Upper lobe of left lung (tissue), 6 donors: ENCODE results near the gene ZHX3. TPM values are rescaled to one million over a fixed set of nuclear protein-coding genes. Genes with fewer than 3 reads are reported as not detected.

Experiments used
- ATAC-seq, 2 donors: fragments of 200-7000 bp; cut with Tn5 transposase; one replicate each; pipeline ENCODE4 v1.9.1; 2022; ENCODE audit warnings: mild to moderate bottlenecking in 2 of 2, moderate library complexity in 2 of 2; ENCODE audit not compliant: low FRiP score in 2 of 2
- DNase-seq, 2 donors: peaks; one replicate each; pipeline ENCODE4 v3.0.0-alpha.2; 2019 to 2020
- H3K27ac ChIP-seq, 4 donors: fragments of 200-600 bp; sonication (generic); one replicate each; pipeline ENCODE4 v1.5.1; 2016 to 2019
- H3K27me3 ChIP-seq, 4 donors: fragments of 200-600 bp; sonication (generic); one replicate each; pipeline ENCODE4 v1.5.1; 2017 to 2019
- H3K36me3 ChIP-seq, 4 donors: fragments of 200-600 bp; sonication (generic); one replicate each; pipeline ENCODE4 v1.5.1; 2016 to 2019
- H3K4me1 ChIP-seq, 4 donors: fragments of 200-600 bp; sonication (generic); one replicate each; pipeline ENCODE4 v1.5.1; 2018 to 2019
- H3K4me3 ChIP-seq, 4 donors: fragments of 200-600 bp; sonication (generic); one replicate each; pipeline ENCODE4 v1.5.1; 2017 to 2019; ENCODE audit warnings: mild to moderate bottlenecking in 2 of 4, moderate library complexity in 1 of 4
- H3K9me3 ChIP-seq, 4 donors: fragments of 200-600 bp; sonication (generic); one replicate each; pipeline ENCODE4 v1.5.1; 2018 to 2019
- CTCF ChIP-seq, 6 experiments: fragments of 450-650 bp in 4 of 6; fragments of 200-600 bp in 2 of 6; sonication (generic) in 2 of 6; IDR thresholded peaks; one replicate each; pipeline ENCODE4 v1.5.1; 2016 to 2019; ENCODE audit warnings: antibody characterized with exemption in 6 of 6
- EP300 ChIP-seq, 4 donors: sonication (generic); formaldehyde crosslinking; IDR thresholded peaks; one replicate each; pipeline ENCODE4 v1.5.1; 2017; ENCODE audit warnings: antibody characterized with exemption in 4 of 4, control low read depth in 2 of 4
- POLR2A ChIP-seq, 4 donors: fragments of 450-650 bp; IDR thresholded peaks; one replicate each; pipeline ENCODE4 v1.5.1; 2016 to 2017; ENCODE audit warnings: antibody characterized with exemption in 4 of 4, mild to moderate bottlenecking in 2 of 4
- POLR2AphosphoS5 ChIP-seq, 2 donors: sonication (generic); formaldehyde crosslinking; IDR thresholded peaks; one replicate each; pipeline ENCODE4 v1.5.1; 2017; ENCODE audit warnings: antibody characterized with exemption in 2 of 2
- WGBS, 2 donors: methylation state at CpG; one replicate each; pipeline ENCODE4 v1.1.5; 2017 to 2018; 5-methylcytosine and 5-hydroxymethylcytosine counted together
- total RNA-seq, 6 donors: library from RNA; depleted of rRNA in 4 of 6; stranded (reverse); fragments of >200 nt in 4 of 6; gene quantifications; one replicate each; pipeline versions ENCODE4 v1.1.0 to v1.2.1, GENCODE V29; 2016 to 2021
- donor health status: DM: no; HTN: no; CAD: no; lungs with moderate emphysema.
- donor health status: DM: no; HTN: yes; CAD: no; lungs with severe emphysema.

The ZHX3 gene
- total RNA-seq, 6 donors from 2014 or later, result 30.4 to 57.5 (median 44.9) TPM

- DNase-seq, result peak in 1 of 2 donors; percentile 52
- H3K4me1 ChIP-seq, result peaks cover 6 to 16% (median 10%) of the 10 kb centered on the region in 4 donors
These were observed 17.2 kb upstream of the ZHX3 start for GRCh38 chr20:41334443-41335421.

GRCh38 chr20:41334036-41334435 is 16.5 kb upstream of the ZHX3 start:
- no peaks in the 10 kb centered on the region for H3K9me3 ChIP-seq
- 90 to 91% methylated on average over 2 of the region's 2 CpGs for WGBS, 2 donors
- H3K27ac ChIP-seq, result peak overlapping the region in 3 of 4 donors; percentile 25 to 67 (median 53)
- H3K4me1 ChIP-seq, result peaks cover 11 to 20% (median 12%) of the 10 kb centered on the region in 4 donors
- no peaks in the 10 kb centered on the region for H3K27me3 ChIP-seq
- DNase-seq (no peak), ATAC-seq (no peak)
- no peak overlapping the region for H3K4me3 ChIP-seq
- no peaks in the 10 kb centered on the region for H3K36me3 ChIP-seq
- no peak for TF ChIP-seq CTCF (IDR thresholded peaks at IDR 0.05)
- no peak for TF ChIP-seq EP300 (IDR thresholded peaks at IDR 0.05)
- no peak for TF ChIP-seq POLR2A (IDR thresholded peaks at IDR 0.05)
- TF ChIP-seq POLR2AphosphoS5 (IDR thresholded peaks at IDR 0.05), result no peak

More at GRCh38 chr20:41334443-41335421, 17.2 kb upstream of the ZHX3 start:
- H3K4me3 ChIP-seq, result no peak overlapping the region
- H3K36me3 ChIP-seq, result no peaks in the 10 kb centered on the region
- ATAC-seq, result no peak
- no peaks in the 10 kb centered on the region for H3K9me3 ChIP-seq
- H3K27ac ChIP-seq, result peak overlapping the region in 3 of 4 donors; percentile 25 to 67 (median 53)
- 70 to 86% methylated on average over 9 to 15 of the region's 15 CpGs for WGBS, 2 donors
- no peaks in the 10 kb centered on the region for H3K27me3 ChIP-seq
- TF ChIP-seq CTCF (IDR thresholded peaks at IDR 0.05), result no peak
- TF ChIP-seq POLR2AphosphoS5 (IDR thresholded peaks at IDR 0.05), result no peak
- no peak for TF ChIP-seq EP300 (IDR thresholded peaks at IDR 0.05)
- TF ChIP-seq POLR2A (IDR thresholded peaks at IDR 0.05), result no peak

GRCh38 chr20:41331731-41332130 is 14.2 kb upstream of the ZHX3 start:
- ATAC-seq, result no peak
- no peaks in the 10 kb centered on the region for H3K9me3 ChIP-seq
- TF ChIP-seq POLR2A (IDR thresholded peaks at IDR 0.05), result no peak
- TF ChIP-seq CTCF (IDR thresholded peaks at IDR 0.05), result no peak
- TF ChIP-seq POLR2AphosphoS5 (IDR thresholded peaks at IDR 0.05), result no peak
- no peak for TF ChIP-seq EP300 (IDR thresholded peaks at IDR 0.05)
- H3K36me3 ChIP-seq, result no peaks in the 10 kb centered on the region
- no peaks in the 10 kb centered on the region for H3K27me3 ChIP-seq
- no peak overlapping the region for H3K4me3 ChIP-seq
- peak in 1 of 2 donors; percentile 70 for DNase-seq
- WGBS, 2 donors, result 71 to 80% methylated on average over 4 of the region's 4 CpGs
- H3K27ac ChIP-seq, result no peak overlapping the region
- peaks cover 15 to 25% (median 17%) of the 10 kb centered on the region in 4 donors for H3K4me1 ChIP-seq

GRCh38 chr20:41330941-41331340 is 13.4 kb upstream of the ZHX3 start:
- 93 to 100% methylated on average over 1 of the region's 1 CpG for WGBS, 2 donors
- Histone ChIP-seq H3K36me3 (no peaks in the 10 kb centered on the region), H3K4me1 (peaks cover 15 to 25% (median 17%) of the 10 kb centered on the region in 4 donors), H3K27me3 (no peaks in the 10 kb centered on the region), H3K9me3 (no peaks in the 10 kb centered on the region), H3K27ac (no peak overlapping the region), H3K4me3 (no peak overlapping the region)
- TF ChIP-seq POLR2A (IDR thresholded peaks at IDR 0.05) (no peak), POLR2AphosphoS5 (IDR thresholded peaks at IDR 0.05) (no peak), EP300 (IDR thresholded peaks at IDR 0.05) (no peak), CTCF (IDR thresholded peaks at IDR 0.05) (no peak)
- DNase-seq (peak in 1 of 2 donors; percentile 27), ATAC-seq (no peak)
